ENCODE results near the gene F2RL2. TPM values are rescaled to one million over a fixed set of nuclear protein-coding genes. Genes with fewer than 3 reads are reported as not detected.
"Not testable (repeated sequence)": the region's sequence is repeated elsewhere in the genome, so short reads cannot be mapped to it uniquely, and the experiment has no call there.

Gene F2RL2
- total RNA-seq, 4 donors from 2014 or later, result 2.8 to 7.1 (median 4.6) TPM

GRCh38 chr5:76604838-76605237 lies 18.4 kb downstream of the F2RL2 start:
- no peaks in the 10 kb centered on the region for H3K9me3 ChIP-seq
- H3K27me3 ChIP-seq, result no peaks in the 10 kb centered on the region
- H3K4me1 ChIP-seq, result peaks cover 0 to 16% (median 10%) of the 10 kb centered on the region in 4 donors
- WGBS, result 61% methylated on average over 2 of the region's 2 CpGs
- DNase-seq (ENCODE audit: extremely low spot score), result no peak
- no peak overlapping the region for H3K27ac ChIP-seq (replicated peaks in 1 of 4)
- no peaks in the 10 kb centered on the region for H3K36me3 ChIP-seq
- TF ChIP-seq EP300 (IDR thresholded peaks at IDR 0.05), result no peak
- TF ChIP-seq CTCF (IDR thresholded peaks at IDR 0.05), result no peak
- no peak for TF ChIP-seq POLR2A (IDR thresholded peaks at IDR 0.05; ENCODE audit: low read depth)
- TF ChIP-seq POLR2AphosphoS5 (IDR thresholded peaks at IDR 0.05), result no peak
- no peak overlapping the region for H3K4me3 ChIP-seq
- intact Hi-C loops (cut with DNase I), result loop anchor here (5.0 to 10.0 kb wide), 2 partner anchors 172 to 480 kb away; partner anchors contain the start of gene ZBED3

DNA sequence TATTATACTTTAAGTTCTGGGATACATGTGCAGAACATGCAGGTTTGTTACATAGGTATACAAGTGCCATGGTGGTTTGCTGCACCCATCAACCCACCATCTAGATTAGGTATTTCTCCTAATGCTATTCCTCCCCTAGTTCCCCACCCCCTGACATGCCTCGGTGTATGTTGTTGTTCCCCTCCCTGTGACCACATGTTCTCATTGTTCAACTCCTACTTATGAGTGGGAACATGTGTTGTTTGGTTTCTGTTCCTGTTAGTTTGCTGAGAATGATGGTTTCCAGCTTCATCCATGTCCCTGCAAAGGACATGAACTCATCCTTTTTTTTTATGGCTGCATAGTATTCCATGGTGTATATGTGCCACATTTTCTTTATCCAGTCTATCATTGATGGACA lies 19.2 kb downstream of the F2RL2 start:
- H3K27me3 ChIP-seq; DNase-seq (ENCODE audit: extremely low spot score); H3K4me3 ChIP-seq; H3K27ac ChIP-seq (replicated peaks in 1 of 4); H3K36me3 ChIP-seq; H3K9me3 ChIP-seq: not testable (repeated sequence)
- 47% methylated on average over 1 of the region's 1 CpG for WGBS
- peaks cover 0 to 16% (median 10%) of the 10 kb centered on the region in 4 donors for H3K4me1 ChIP-seq
- intact Hi-C loops (cut with DNase I), result loop anchor here (2.0 to 10.0 kb wide), 3 partner anchors 37 to 481 kb away; partner anchors contain the start of gene ZBED3

GRCh38 chr5:76602094-76602726 lies 21.0 kb downstream of the F2RL2 start:
- H3K4me1 ChIP-seq, result peaks cover 0 to 8% (median 3%) of the 10 kb centered on the region in 4 donors
- no peak overlapping the region for H3K4me3 ChIP-seq
- intact Hi-C loops (cut with DNase I), result loop anchor here (2.0 to 10.0 kb wide), 3 partner anchors 39 to 483 kb away; partner anchors contain the start of gene ZBED3
- H3K27ac ChIP-seq (replicated peaks in 1 of 4), result no peak overlapping the region
- H3K36me3 ChIP-seq, result no peaks in the 10 kb centered on the region
- no peak for DNase-seq (ENCODE audit: extremely low spot score)
- H3K9me3 ChIP-seq, result no peaks in the 10 kb centered on the region
- no peak for TF ChIP-seq CTCF (IDR thresholded peaks at IDR 0.05)
- TF ChIP-seq POLR2A (IDR thresholded peaks at IDR 0.05; ENCODE audit: low read depth), result no peak
- no peak for TF ChIP-seq EP300 (IDR thresholded peaks at IDR 0.05)
- TF ChIP-seq POLR2AphosphoS5 (IDR thresholded peaks at IDR 0.05), result no peak
- H3K27me3 ChIP-seq, result no peaks in the 10 kb centered on the region
- 82% methylated on average over 2 of the region's 2 CpGs for WGBS

- no peak for DNase-seq (ENCODE audit: extremely low spot score)
- Histone ChIP-seq H3K9me3 (no peaks in the 10 kb centered on the region), H3K4me3 (no peak overlapping the region), H3K27me3 (no peaks in the 10 kb centered on the region), H3K27ac (replicated peaks in 1 of 4) (no peak overlapping the region), H3K36me3 (no peaks in the 10 kb centered on the region), H3K4me1 (peaks cover 0 to under 1% (median 0%) of the 10 kb centered on the region in 4 donors)
- TF ChIP-seq EP300 (IDR thresholded peaks at IDR 0.05) (no peak), POLR2A (IDR thresholded peaks at IDR 0.05; ENCODE audit: low read depth) (no peak), POLR2AphosphoS5 (IDR thresholded peaks at IDR 0.05) (no peak), CTCF (IDR thresholded peaks at IDR 0.05) (peak; percentile 51 to 62 (median 56))
- WGBS, result 25% methylated on average over 3 of the region's 3 CpGs
- intact Hi-C loops (cut with DNase I), result loop anchor here (5.0 to 10.0 kb wide), 2 partner anchors 176 to 483 kb away; partner anchors contain the start of gene ZBED3
Observed at GRCh38 chr5:76601470-76601869, 21.7 kb downstream of the F2RL2 start.

DNA sequence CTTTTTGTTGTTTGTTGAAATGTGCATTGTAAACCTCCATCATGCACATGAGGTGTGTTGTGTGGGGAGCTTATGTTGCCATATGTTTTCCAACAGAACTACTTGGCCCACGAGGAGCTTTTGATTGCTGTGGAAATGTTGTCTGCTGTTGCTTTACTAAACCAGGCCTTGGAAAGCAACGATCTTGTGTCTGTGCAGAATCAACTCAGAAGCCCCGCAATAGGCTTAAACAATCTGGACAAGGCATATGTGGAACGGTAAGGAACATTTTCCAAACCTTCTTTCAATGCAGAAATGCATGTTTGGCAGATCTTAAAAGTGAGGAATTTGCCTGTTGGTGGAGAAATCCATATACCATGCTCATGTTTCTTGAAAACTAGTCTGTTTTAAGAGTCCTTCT lies 22.5 kb downstream of the F2RL2 start:
- Histone ChIP-seq H3K27me3 (no peaks in the 10 kb centered on the region), H3K9me3 (no peaks in the 10 kb centered on the region), H3K36me3 (no peaks in the 10 kb centered on the region), H3K27ac (replicated peaks in 1 of 4) (no peak overlapping the region), H3K4me1 (no peaks in the 10 kb centered on the region), H3K4me3 (no peak overlapping the region)
- TF ChIP-seq POLR2AphosphoS5 (IDR thresholded peaks at IDR 0.05) (no peak), CTCF (IDR thresholded peaks at IDR 0.05) (no peak), EP300 (IDR thresholded peaks at IDR 0.05) (no peak), POLR2A (IDR thresholded peaks at IDR 0.05; ENCODE audit: low read depth) (no peak)
- no peak for DNase-seq (ENCODE audit: extremely low spot score)
- 92% methylated on average over 4 of the region's 4 CpGs for WGBS
- intact Hi-C loops (cut with DNase I), result loop anchor here (5.0 to 10.0 kb wide), 2 partner anchors 177 to 484 kb away; partner anchors contain the start of gene ZBED3

Measured in esophagus muscularis mucosa (tissue), 4 donors.